GM10266 (cell line): ENCODE data around the gene IKZF3.

Experiments
- DNase-seq: peaks from one replicate; pipeline ENCODE4 v3.0.0; 2012; ENCODE audit errors: extremely low spot score
- CTCF ChIP-seq: IDR thresholded peaks from 2 replicates; pipeline ENCODE4 v1.5.1; 2012; ENCODE audit warnings: mild to moderate bottlenecking, low read depth; ENCODE audit not compliant: control insufficient read depth, insufficient read depth; ENCODE audit errors: missing control alignments

IKZF3 gene

GRCh38 chr17:39761861-39762496 lies 102.1 kb downstream of the IKZF3 start:
- no peak for TF ChIP-seq CTCF
- no peak for DNase-seq

GRCh38 chr17:39759204-39759603 lies 104.9 kb downstream of the IKZF3 start:
- DNase-seq, result no peak
- no peak for TF ChIP-seq CTCF

GRCh38 chr17:39757931-39758873 lies 105.9 kb downstream of the IKZF3 start:
- no peak for DNase-seq
- TF ChIP-seq CTCF, result no peak

- no peak for TF ChIP-seq CTCF
Observed at GRCh38 chr17:39757176-39757662, 106.9 kb downstream of the IKZF3 start.

GRCh38 chr17:39756380-39757079 lies 107.6 kb downstream of the IKZF3 start:
- TF ChIP-seq CTCF, result no peak
- no peak for DNase-seq

More at GRCh38 chr17:39757176-39757662, 106.9 kb downstream of the IKZF3 start:
- DNase-seq, result no peak

- TF ChIP-seq CTCF, result no peak
- peak; percentile 82 for DNase-seq
Observed at GRCh38 chr17:39755554-39756379, 108.3 kb downstream of the IKZF3 start.
